Measurements from ENCODE around the gene ENDOD1.

GRCh38 chr11:95148938-95149337 is 59.3 kb downstream of the ENDOD1 start:
- TF ChIP-seq RFX5 (IDR thresholded peaks at IDR 0.05), result no peak
- no peak for TF ChIP-seq HDAC2 (IDR thresholded peaks at IDR 0.05)

All from A549 (cell line).